Cardiac fibroblast (primary cell): ENCODE data around the gene SEC11A.
A peak's percentile ranks its signal among the peaks of the same experiment; 100 is the strongest.

ENCODE experiments used
- DNase-seq, 2 donors: peaks; one replicate each; pipeline versions ENCODE4 v3.0.0 to v3.0.0-alpha.2; 2010; ENCODE audit warnings: low read depth in 2 of 2
- H3K4me3 ChIP-seq, 2 donors: replicated peaks in 1 of 2; 1 replicate in 1 of 2; 2 replicates in 1 of 2; pipeline ENCODE4 v1.5.1; 2011; ENCODE audit warnings: low read depth in 2 of 2, low read length in 2 of 2, mild to moderate bottlenecking in 2 of 2, moderate library complexity in 1 of 2
- CTCF ChIP-seq: IDR thresholded peaks from one replicate; pipeline ENCODE4 v1.5.1; 2011; ENCODE audit warnings: low read depth, mild to moderate bottlenecking, low read length, inconsistent platforms

SEC11A gene

DNA sequence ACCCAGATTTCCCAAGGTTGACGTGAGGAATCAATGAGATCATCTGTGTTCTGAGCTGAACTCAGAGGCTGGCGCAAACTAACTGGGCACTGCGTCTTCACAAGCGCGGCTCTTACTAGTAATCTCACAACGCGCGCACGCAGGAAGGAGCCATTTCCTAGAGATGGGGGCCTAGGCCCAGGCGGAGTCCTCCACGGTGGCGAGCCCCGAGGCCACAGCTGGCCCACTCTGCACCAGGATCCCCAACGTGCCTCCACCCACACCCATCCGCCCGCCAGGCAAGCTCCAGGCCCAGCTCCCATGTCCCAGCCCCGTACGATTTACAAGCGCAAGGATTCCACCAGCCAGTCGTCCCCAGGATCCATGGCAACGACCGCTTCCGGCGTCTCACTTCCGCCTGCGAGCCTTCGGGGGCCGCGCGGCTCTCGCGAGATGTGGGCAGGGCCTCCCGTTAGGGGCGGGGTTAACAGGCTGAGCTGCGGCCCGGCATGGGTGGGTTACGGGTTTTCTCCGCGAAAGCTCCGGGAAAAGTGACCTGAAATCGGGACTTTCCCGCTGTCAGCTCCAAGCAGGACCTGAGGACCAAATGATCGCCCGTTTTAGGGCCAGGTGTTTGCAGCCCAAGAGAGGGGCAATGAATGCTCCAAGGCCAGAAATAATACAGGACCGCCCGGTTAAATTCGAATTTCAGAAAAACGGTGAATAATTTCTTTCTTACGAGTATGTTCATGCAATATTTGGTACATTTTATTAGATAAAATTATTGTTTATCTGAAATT, 61.8 kb downstream of the SEC11A start, which contains the start of gene WDR73:
Gene WDR73, minus strand, starts transcription at position 374 of the 779 bp plus-strand sequence. Its CDS starts 9 bp downstream, at position 365.
- TF ChIP-seq CTCF: no peak
- H3K4me3 ChIP-seq: peak within 1 kb of the TSS; percentile 94 to 96
- DNase-seq: peak; percentile 94 to 96

GRCh38 chr15:84653584-84653909, 62.4 kb downstream of the SEC11A start:
- no peak for TF ChIP-seq CTCF
- no peak for DNase-seq
- H3K4me3 ChIP-seq: peak overlapping the region; percentile 94 to 96

DNA sequence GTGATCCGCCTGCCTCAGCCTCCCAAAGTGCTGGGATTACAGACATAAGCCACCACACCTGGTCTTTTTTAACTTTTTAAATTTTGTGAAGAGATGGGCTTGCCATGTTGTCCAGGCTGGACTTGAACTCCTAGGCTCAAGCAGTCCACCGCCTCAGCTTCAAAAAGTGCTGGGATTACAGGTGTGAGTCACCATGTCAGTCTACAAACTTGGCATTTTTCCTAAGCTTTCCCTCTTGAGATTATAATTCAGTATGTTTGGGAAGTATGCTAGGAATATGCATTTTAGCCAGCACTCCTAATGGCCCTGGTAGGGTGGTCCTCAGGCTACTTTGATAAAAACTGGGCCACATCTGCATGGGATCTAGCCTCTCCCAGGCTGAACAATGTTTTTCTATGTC, 66.2 kb downstream of the SEC11A start:
- H3K4me3 ChIP-seq: no peak overlapping the region
- no peak for TF ChIP-seq CTCF
- peak; percentile 43 to 51 for DNase-seq

DNA sequence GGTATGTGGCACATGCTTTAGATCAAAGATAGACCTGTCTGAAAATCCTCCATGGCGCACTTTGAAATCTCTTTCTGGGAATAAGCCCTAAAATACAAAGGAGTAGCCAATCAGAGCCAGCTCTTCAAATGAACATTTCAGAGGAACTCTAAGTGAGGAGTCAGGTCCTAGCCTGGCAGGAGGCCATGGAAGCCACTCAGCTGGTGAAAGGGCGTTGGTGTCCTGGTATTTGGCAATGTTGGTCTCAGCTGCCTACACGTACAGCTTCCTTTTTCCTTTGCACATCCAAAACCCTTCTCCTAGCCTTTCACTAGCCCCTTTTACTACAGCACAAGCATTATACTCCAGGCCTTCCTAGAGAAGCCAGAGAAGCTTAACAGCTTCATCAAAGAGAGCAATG, 67.4 kb downstream of the SEC11A start:
- peak; percentile 46 to 49 for DNase-seq
- no peak for TF ChIP-seq CTCF
- no peak overlapping the region for H3K4me3 ChIP-seq

DNA sequence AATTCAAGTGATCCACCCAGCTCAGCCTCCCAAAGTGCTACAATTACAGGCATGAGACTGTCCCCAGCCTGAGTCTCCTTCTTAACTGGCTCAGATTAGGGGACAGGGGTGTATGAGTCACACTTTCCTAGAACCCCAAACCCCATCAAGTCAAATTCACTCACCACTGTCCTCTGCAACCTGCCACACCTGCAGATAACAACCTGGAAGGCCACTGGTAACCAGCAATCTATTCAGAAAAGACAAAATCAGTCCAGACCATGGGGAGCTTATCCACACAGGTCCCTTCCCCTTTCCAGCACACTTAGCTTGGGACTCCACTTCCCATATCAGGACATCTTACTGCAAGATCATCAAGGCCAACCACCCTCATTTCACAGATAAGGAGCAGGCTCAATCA, 68.2 kb downstream of the SEC11A start:
- no peak overlapping the region for H3K4me3 ChIP-seq
- no peak for DNase-seq
- no peak for TF ChIP-seq CTCF

DNA sequence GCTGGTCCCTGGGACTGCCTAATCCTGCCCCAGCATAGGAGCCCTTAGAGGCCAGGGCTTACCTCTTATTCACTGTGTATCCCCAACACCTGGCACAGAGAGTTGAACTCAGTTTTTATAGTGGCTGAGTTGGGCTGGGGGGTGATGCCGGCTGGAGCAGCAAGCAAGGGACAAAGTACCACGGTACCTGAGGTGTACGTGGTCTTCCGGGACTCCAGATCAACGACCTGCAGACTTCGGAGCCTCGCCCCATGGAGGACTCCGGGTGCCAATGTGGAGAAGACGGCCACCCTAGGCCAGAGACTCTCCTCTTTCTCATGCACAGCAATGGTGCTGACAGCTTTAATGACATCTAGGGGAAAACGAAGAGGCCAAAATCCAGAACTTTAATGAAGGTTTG, 69.9 kb downstream of the SEC11A start:
- DNase-seq: no peak
- no peak for TF ChIP-seq CTCF
- H3K4me3 ChIP-seq: no peak overlapping the region

- no peak for DNase-seq
- H3K4me3 ChIP-seq: no peak overlapping the region
- no peak for TF ChIP-seq CTCF
Observed at GRCh38 chr15:84645496-84645895, 70.4 kb downstream of the SEC11A start.
